GM18858 (cell line): Measurements from ENCODE around the gene TPX2.

ENCODE experiments used
- ATAC-seq: cut with Tn5 transposase; IDR thresholded peaks from one replicate; pipeline ENCODE4 v1.9.1; 2021; ENCODE audit not compliant: unreplicated experiment

Gene TPX2, protein sequence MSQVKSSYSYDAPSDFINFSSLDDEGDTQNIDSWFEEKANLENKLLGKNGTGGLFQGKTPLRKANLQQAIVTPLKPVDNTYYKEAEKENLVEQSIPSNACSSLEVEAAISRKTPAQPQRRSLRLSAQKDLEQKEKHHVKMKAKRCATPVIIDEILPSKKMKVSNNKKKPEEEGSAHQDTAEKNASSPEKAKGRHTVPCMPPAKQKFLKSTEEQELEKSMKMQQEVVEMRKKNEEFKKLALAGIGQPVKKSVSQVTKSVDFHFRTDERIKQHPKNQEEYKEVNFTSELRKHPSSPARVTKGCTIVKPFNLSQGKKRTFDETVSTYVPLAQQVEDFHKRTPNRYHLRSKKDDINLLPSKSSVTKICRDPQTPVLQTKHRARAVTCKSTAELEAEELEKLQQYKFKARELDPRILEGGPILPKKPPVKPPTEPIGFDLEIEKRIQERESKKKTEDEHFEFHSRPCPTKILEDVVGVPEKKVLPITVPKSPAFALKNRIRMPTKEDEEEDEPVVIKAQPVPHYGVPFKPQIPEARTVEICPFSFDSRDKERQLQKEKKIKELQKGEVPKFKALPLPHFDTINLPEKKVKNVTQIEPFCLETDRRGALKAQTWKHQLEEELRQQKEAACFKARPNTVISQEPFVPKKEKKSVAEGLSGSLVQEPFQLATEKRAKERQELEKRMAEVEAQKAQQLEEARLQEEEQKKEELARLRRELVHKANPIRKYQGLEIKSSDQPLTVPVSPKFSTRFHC

DNA sequence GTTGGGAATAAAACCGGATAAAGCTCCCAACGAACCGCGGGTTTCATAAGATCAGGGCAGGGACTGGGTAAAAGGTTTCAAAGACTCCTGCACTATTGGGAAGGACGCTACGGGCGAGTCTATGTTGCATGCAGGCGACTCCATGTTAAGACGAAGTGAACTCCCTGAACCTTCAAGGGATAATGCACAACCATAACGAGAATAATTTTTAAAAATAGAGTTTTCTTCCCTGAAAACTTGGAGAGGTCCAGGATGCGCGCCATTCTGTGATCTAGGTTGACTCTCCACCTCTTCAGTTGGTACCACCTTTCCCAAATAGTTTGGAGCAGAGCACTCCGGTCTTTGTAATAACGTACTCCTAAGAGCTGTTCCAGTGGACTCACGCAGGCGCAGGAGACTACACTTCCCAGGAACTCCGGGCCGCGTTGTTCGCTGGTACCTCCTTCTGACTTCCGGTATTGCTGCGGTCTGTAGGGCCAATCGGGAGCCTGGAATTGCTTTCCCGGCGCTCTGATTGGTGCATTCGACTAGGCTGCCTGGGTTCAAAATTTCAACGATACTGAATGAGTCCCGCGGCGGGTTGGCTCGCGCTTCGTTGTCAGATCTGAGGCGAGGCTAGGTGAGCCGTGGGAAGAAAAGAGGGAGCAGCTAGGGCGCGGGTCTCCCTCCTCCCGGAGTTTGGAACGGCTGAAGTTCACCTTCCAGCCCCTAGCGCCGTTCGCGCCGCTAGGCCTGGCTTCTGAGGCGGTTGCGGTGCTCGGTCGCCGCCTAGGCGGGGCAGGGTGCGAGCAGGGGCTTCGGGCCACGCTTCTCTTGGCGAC, at the start of gene TPX2:
Gene TPX2, plus strand, starts transcription at position 562 of the 821 bp plus-strand sequence. CDS start 18,187 bp downstream, outside the sequence.
- peak; percentile 90 for ATAC-seq

DNA sequence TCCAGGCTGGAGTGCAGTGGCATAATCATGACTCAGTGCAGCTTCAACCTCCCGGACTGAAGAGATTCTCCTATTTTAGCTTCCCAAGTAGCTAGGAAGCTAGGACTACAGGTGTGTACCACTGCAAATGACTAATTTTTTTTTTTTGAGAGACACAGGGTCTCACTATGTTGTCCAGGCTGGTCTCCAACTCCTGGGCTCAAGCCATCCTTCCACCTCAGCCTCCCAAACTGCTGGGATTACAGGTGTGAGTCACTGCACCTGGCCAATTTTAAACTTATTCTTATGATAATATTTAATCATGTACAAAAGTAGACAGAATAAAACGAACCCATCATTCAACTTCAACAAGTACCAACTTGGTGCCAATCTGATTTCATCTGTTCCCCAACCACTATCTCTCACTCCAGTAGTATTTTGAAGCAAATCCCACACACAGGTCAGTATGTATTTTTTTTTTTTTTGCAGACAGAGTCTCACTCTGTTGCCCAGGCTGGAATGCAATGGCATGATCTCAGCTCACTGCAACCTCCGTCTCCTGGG, 48.9 kb upstream of the TPX2 start:
- ATAC-seq, result no peak

DNA sequence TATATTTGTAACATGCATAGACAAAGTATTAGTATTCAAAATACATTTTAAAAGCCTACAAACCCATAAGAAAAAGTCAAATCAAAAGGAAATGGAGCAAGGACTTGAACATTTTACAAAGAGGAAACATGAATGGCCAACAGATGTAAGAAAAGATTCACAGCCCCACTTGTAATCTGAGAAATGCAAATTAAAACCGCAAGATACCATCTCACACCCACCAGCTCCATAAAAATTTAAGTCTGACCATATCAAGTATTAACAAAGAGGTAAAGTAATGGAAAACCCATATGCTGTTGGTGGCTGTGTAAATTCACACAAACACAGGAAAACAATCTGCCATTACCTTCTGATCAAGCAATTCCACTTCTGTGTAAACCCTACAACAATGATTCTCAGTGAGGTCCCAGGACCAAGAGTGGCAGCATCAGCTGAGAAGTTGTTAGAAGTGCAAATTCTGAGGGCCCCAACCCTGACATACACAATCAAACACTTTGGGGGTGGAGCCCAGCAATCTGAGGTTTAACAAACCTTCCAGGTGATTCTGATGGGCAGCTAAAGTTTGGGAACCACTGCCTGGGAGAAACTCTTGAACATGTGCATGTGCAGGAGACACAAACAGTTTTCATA, 47.3 kb upstream of the TPX2 start:
- peak; percentile 53 for ATAC-seq

DNA sequence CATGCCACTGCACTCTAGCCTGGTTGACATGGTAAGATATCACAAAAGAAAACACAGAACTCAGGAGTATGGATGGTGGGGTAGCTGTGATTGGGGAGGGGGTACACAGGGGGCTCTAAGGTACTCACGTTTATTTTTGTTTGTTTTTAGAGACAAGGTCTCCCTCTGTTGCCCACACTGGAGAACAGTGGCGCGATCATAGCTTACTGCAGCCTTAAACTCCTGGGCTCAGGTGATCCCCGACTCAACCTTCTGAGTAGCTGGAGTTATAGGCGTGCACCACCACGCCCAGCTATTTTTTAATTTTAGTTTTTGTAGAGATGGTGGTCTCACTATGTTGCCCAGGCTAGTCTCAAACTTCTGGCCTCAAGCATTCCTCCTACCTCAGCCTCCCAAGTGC, 45.7 kb upstream of the TPX2 start:
- ATAC-seq, result no peak

DNA sequence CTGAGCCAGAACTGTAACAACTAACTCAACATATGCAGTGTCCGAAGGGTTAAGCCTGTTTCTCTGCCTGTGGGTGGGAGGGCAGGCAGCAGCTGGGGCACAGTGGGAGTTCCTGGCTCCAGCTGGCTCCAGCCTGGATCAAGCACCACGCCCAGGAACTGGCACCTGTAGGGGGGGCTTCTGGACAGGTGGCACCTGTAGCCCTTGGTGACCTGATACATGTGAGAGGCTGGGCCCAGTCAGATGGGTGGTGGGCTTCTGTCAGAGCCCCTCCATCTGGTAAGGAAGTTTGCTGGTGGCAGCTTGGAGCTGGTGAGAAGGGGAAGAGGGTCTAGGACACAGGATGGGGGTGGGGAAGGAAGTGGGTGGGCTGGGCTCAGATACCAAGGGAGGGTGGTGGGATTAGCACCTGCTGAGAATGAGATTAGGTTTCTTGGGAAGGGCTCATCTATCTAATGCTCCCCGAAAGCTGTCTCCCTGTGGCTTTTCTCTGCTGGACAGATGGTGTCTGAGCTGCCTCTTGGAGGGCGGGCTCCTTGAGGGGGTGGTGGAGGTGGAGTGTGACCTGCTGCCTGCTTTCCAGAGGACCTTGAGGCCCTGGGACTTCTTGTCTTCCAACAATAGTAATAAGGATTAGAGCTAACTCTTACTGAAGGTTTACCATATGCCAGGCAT, 45.0 kb upstream of the TPX2 start:
- ATAC-seq, result no peak

DNA sequence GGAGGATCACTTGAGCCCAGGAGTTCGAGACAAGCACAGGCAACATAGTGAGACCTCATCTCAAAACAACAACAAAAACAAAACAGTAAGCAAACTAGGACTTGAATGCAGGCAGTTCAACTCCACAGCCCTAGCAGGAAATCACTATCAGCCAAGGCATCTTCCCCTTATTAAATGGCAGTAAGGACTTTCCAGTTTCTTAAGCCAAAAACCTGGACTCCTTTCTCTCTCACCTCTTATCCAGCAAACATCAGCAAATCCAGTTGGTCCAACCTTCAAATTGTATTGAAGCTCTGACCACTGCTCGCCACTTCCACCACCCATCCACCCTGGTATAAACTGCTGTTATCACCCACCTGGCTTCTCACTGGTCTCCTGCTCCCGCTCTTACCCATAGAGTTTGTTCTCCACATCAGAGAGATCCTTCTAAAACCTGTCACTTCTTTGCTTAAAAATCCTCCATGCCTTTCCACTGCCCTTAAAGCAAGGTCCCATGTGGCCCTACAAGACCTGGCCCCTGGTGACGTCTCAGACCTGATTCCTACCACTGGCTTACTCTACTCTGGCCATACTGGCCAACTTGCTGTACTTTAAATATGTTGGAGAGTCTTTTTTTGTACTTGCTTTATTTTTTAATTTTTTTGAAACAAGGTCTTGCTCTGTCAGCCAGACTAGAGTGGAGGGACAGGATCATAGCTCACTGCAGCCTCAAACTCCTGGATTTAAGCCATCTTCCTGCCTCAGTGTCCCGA, 44.1 kb upstream of the TPX2 start:
- ATAC-seq, result no peak

DNA sequence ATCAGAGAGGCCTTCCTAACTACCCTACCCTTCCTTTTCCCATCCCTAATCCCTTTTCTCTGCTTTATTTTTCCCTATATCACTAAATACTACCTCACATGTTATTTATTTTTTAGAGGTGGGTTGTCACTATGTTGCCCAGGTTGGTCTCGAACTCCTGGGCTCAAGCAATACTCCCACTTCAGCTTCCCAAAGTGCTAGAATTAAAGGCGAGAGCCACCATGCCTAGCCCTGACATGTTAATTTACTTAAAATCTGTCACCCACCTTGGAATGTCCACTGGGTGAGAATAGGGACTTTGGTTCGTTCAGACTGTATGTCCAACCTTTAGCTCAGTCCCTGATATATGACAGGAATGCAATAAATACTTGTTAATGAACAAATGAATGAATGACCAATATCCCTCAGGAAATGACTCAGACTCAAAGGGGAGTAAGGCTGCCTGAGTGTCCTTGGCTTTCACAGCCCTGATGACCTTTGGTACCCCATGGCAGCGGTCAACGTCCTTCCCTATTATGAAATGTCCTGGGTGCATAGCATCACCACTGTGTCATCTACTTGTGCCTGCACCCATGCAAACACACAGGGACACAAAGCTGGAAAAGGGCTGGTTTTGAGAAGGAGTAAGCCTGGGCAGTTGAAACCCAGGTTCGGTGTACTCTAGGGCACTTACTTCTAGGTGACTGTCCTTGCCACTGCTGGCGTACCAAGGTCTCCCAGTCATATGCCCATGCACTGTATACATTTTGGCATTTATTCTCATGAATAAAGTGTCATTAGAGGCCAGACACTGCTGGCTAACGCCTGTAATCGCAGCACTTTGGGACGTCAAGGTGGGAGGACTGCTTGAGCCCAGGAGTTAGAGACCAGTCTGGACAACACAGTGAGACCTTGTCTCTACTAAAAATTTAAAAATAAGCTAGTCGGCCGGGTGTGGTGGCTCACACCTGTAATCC, 43.0 kb upstream of the TPX2 start:
- no peak for ATAC-seq

DNA sequence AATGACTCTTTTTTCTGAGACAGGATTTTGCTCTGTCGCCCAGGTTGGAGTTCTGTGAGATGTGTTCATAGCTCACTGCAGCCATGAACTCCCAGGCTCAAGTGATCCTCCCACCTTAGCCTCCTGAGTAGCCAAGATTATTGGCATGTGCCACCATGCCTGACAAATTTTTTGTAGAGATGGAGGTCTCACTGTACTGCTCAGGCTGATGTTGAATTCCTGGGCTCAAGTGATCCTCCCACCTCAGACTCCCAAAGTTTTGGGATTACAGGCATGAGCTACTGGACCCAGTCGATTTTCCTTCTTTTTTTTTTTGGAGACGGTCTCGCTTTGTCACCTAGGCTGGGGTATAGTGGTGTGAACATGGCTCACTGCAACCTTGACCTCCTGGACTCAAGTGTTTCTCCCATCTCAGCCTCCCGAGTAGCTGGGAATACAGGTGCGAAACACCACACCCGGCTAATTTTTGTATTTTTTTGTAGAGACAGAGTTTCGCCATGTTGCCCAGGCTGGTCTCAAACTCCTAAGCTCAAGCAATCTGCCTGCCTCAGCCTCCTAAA, 40.8 kb upstream of the TPX2 start:
- ATAC-seq, result no peak

DNA sequence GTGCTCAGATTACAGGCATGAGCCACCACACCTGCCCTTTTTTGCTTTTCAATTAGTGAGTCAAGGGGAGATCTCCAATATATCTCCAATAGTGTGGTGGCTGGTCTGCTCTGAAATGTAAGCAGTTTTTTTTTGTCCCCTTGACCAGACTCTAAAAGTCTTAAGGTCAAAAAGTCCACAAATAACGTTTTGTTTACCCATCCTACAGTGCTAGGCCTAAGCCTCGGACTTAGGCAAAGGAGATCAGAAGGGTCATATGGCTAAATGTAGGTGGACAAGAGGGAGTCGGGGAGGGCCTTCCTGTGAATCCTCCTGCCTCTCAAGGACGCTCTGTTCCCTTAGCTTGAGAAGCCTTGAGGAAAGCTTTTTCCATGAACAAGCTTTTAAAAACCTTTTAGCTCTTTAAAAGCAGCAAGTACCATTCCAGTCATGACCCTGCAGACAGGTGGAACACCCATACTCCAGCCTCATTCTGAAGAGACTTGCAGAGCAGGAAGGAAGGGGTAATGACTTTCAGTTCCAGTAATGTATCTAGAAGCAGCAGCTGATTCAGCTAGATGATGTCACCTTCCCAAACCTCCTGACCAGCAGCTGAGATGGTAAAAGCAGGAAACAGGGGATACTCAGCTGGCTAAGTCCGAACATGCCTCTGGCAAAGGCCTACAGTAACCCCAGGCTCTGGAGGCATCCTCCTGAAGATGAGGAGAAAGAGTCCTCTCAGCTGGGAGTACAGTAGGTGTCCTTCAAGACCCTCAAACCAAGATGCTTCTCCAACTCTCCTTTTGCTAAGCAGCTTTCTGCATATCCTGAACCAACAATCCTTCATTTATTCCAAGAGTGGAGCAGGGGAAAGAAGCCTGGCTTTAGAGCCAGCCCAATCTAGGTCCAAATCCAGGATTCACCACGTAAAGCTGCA, 40.0 kb upstream of the TPX2 start:
- peak; percentile 96 for ATAC-seq

DNA sequence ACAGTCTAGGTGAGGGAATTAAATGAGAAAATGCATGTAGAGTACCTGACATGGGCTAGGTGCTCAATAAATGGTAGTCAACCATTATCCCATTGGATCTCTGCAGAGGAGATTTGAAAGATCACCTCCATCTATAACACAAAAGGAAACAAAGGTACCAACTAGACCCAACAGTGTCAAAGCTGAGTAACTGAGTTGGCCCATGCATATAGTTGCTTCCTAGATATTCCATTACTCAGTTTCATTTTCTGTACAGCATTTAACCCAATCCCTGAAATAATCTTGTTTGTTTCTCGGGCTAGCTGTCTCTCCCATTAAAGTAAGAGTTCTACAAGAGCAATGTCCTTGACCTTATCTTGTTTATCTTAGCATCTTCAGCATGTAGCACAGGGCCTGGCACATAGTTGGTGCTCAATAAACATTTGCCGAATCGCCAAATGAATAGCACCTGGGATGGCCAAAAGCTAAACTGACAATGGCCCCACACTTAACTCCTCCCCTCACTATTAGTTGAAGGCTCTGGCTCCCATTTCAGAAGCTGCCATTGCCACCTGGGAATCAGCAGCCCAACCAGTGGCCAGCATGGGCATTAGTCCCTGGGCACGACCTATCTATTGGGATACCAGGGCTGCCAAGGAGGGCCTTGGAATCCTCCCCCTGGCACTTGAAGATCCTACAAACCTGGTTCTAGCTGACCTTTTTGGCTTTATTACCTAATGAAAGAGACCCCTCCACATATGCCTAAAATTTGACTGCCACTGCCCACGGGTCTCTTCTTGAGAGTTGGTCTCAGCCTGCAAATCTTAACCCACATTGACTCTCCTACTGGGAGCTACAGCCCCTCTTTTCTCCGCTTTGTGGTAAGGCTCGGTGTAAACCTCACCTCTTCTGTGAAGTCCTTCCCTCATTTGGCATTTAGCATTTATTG, 39.0 kb upstream of the TPX2 start:
- ATAC-seq, result no peak

DNA sequence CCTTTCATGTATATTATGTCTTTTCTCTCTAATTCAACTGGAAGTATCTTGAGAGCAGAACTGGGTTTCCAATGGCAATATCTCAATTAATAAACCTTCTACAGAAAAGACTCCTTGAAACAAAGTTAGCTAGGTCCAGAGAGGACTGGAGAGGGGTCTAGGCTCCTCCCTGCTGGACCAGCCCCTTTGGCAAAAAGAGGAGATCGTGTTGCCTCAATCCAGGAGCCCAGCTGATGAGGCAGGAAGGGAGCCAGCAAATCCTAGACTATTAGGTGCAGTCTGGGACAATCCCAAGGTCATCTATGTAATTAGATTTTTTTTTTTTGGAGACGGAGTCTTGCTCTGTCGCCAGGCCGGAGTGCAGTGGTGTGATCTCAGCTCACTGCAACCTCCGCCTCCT, 38.3 kb upstream of the TPX2 start:
- ATAC-seq, result no peak

DNA sequence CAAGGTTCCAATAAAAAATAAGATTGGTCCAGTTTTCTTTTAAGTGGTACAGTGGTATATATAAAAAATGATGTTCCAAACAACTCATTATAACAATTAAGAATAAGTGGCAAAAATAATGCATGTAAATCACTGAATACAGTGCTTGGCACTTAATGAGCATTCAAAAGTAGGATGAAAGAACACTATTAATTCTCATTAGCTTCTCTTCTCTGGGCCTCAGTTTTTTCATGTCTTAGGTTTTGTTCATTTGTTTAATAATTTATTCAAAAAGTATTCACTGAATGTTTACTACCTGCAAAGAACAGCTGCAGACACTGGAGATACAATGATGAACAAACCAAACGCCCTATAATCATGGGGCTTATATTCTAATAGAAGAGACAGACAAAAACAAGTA, 37.5 kb upstream of the TPX2 start:
- ATAC-seq, result no peak

DNA sequence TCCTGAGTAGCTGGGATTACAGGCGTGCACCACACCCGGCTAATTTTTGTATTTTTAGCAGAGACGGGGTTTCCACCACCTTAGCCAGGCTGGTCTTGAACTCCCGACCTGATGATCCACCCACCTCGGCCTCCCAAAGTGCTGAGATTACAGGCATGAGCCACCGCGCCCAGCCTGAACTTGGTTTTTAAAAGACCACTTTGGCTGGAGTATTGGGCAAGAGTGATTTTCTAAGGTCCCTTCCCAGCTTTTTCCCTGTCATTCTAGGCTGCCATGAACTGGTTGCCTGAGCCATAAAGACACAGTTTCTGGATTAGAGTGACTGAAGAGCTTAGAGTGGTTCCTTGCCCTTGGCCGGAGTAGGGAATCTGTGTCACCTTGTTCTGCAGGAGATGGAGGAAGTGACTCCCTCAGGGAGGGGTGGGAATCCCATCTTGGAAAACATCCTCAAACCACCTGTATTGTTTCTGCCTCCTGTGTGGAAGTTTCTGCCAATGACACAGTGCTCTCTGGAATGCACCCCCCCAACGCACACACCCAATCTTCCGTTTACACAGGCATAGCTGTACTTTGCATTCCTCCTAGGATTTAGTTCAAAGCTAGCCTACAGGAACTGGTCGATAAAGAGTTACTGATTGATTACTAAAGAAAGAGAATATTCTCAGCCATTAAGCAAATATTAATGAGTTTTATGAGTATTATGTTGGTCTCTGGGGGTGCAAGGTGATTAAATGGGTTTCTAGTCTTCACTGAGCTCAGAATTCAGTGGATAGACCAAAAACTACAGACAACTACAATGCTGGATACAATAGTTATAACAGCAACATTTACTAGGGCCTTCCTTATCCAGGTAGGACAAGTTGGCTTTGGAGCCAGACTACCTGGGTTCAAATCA, 34.6 kb upstream of the TPX2 start:
- no peak for ATAC-seq

DNA sequence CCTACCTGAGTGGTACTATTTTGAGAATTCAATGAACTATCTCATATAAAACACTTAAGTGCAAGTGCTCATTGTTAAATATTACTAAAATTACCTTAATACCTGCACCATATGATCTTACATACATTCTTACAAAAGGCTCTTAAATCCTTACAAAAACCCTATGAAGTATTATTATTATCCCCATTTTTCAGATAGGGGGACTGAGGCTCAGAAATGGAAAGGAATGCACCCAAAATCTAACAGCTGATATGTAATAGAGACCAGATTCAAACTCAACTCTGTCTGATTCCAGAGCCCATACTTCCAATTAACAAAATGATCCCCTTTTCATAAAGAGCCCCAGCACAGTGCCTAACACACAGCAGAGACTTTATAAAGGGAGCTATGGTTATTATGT, 33.9 kb upstream of the TPX2 start:
- no peak for ATAC-seq
